HepG2 (cell line): Measurements from ENCODE around the gene LGALS1.

ENCODE experiments used
- ARNTL ChIP-seq: sonication (generic); formaldehyde crosslinking; IDR thresholded peaks from 2 replicates; pipeline ENCODE4 v1.4.0; 2020; ENCODE audit warnings: mild to moderate bottlenecking, missing genetic modification reagents
- CEBPB ChIP-seq: IDR thresholded peaks from 2 replicates; pipeline ENCODE4 v1.6.1; 2011; ENCODE audit warnings: low read depth, low read length, improper control_type of control experiment, borderline replicate concordance
- CHD2 ChIP-seq: IDR thresholded peaks from 2 replicates; pipeline ENCODE4 v1.6.1; 2011; ENCODE audit warnings: low read depth, low read length, improper control_type of control experiment
- IRX3 ChIP-seq: sonication (generic); formaldehyde crosslinking; IDR thresholded peaks from 2 replicates; pipeline ENCODE4 v1.8.1; 2023; ENCODE audit warnings: mild to moderate bottlenecking, low read depth, missing genetic modification reagents, borderline replicate concordance
- KAT7 ChIP-seq: IDR thresholded peaks from 2 replicates; pipeline ENCODE4 v1.6.1; 2018; ENCODE audit warnings: borderline replicate concordance, missing compliant biosample characterization
- MAFF ChIP-seq: IDR thresholded peaks from 2 replicates; pipeline ENCODE4 v1.6.1; 2011; ENCODE audit warnings: low read depth, low read length, improper control_type of control experiment
- MYC ChIP-seq: sonication (generic); formaldehyde crosslinking; IDR thresholded peaks from 2 replicates; pipeline ENCODE4 v1.9.0; 2021; ENCODE audit warnings: missing genetic modification reagents, borderline replicate concordance
- POLR2A ChIP-seq, 2 experiments: IDR thresholded peaks; 2 replicates each; pipeline ENCODE4 v1.6.1; 2011; ENCODE audit warnings: low read depth in 2 of 2, low read length in 2 of 2, mild to moderate bottlenecking in 1 of 2, moderate library complexity in 1 of 2; ENCODE audit not compliant: insufficient read depth in 1 of 2
- ZNF3 ChIP-seq: IDR thresholded peaks from 2 replicates; pipeline ENCODE4 v1.7.0; 2017; ENCODE audit warnings: inconsistent platforms
- ZNF558 ChIP-seq: sonication (generic); formaldehyde crosslinking; IDR thresholded peaks from 2 replicates; pipeline ENCODE4 v1.9.0; 2022; ENCODE audit warnings: mild to moderate bottlenecking, missing genetic modification reagents, borderline replicate concordance
- ZSCAN25 ChIP-seq: sonication (generic); formaldehyde crosslinking; IDR thresholded peaks from 2 replicates; pipeline ENCODE4 v1.8.0; 2022; ENCODE audit warnings: mild to moderate bottlenecking, missing genetic modification reagents

DNA sequence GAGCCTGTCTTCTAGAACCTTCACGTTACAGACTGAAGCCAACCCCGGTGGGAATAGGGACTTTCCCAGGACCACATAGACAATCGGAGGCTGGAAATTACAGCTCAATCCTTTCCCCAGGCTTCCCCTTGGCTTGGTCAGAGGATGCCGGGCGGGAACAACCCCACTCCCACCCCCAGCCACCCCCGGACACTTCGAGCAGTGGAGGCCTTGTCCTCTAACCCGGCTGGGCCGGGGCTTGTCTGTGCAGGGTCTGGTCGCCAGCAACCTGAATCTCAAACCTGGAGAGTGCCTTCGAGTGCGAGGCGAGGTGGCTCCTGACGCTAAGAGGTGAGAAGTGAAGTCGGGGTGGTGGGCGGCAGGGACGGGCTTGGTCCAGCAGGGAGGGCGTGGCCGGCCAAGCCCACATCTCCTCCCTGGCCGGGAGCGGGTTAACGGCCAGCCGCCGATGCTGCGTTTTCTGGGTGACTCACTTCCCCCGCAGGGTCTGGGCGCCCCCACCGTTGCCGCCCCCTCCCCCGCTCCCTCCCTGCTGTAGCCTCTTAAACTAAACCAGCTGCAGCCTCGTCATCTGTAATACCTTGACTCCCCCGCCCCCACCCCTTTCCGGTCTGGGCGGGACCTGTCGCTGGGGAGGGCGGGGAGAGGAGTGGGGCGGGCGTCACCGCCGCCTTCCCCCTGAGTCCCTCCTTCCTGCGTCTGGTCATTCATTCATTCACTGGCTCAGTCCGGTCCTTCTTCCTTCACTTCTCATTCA lies 1.5 kb downstream of the LGALS1 start:
- TF ChIP-seq CHD2 (no peak), MYC (CRISPR knock-in tag) (no peak), MAFF (no peak), IRX3 (CRISPR knock-in tag) (no peak), POLR2A (IDR thresholded peaks at IDR 0.05; ENCODE audit: insufficient read depth in 1 of 2, low read depth in 2 of 2, low read length in 2 of 2) (no peak), CEBPB (no peak), ARNTL (CRISPR knock-in tag) (no peak), ZSCAN25 (CRISPR knock-in tag) (no peak), ZNF3 (no peak), KAT7 (CRISPR knock-in tag) (no peak), ZNF558 (CRISPR knock-in tag) (no peak)
